SK-N-SH (cell line): Measurements from ENCODE around the gene GP1BA.

Experiments used
- CTCF ChIP-seq: fragments of 200-600 bp; sonication (generic); IDR thresholded peaks from 2 replicates; pipeline ENCODE4 v1.6.1; 2017; ENCODE audit warnings: antibody characterized with exemption, mild to moderate bottlenecking, moderate library complexity
- EP300 ChIP-seq, 2 experiments: IDR thresholded peaks; 2 replicates each; pipeline versions ENCODE4 v1.4.0 to v1.6.1; 2012; ENCODE audit warnings: borderline replicate concordance in 1 of 2, low read depth in 1 of 2, low read length in 1 of 2
- EZH2phosphoT487 ChIP-seq: fragments of 200-600 bp; sonication (generic); IDR thresholded peaks from 2 replicates; pipeline ENCODE4 v1.6.1; 2017; ENCODE audit warnings: low read depth, mixed run types, mild to moderate bottlenecking, antibody characterized with exemption, moderate library complexity, borderline replicate concordance
- MAX ChIP-seq: IDR thresholded peaks from 2 replicates; pipeline ENCODE4 v1.4.0; 2012; ENCODE audit warnings: low read depth
- MXI1 ChIP-seq: IDR thresholded peaks from 2 replicates; pipeline ENCODE4 v1.6.1; 2012; ENCODE audit warnings: mild to moderate bottlenecking, low read depth, low read length, improper control_type of control experiment
- NRF1 ChIP-seq: IDR thresholded peaks from 2 replicates; pipeline ENCODE4 v1.6.1; 2012; ENCODE audit warnings: low read depth, mild to moderate bottlenecking, low read length
- POLR2AphosphoS5 ChIP-seq: IDR thresholded peaks from 2 replicates; pipeline ENCODE4 v1.6.1; 2012; ENCODE audit warnings: low read depth, low read length
- RFX5 ChIP-seq: IDR thresholded peaks from 2 replicates; pipeline ENCODE4 v1.6.1; 2012; ENCODE audit warnings: mild to moderate bottlenecking, improper control_type of control experiment, low read length
- SMC3 ChIP-seq: IDR thresholded peaks from 2 replicates; pipeline ENCODE4 v1.6.1; 2012; ENCODE audit warnings: low read depth, low read length, improper control_type of control experiment
- TCF12 ChIP-seq: IDR thresholded peaks from 2 replicates; pipeline ENCODE4 v1.4.0; 2012
- TEAD4 ChIP-seq: IDR thresholded peaks from 2 replicates; pipeline ENCODE4 v1.4.0; 2012; ENCODE audit warnings: mild to moderate bottlenecking, borderline replicate concordance; ENCODE audit not compliant: insufficient read depth

GRCh38 chr17:4887581-4887980 is 44.5 kb upstream of the GP1BA start:
- TF ChIP-seq POLR2AphosphoS5 (no peak), NRF1 (no peak), CTCF (no peak), TEAD4 (no peak), EZH2phosphoT487 (no peak), TCF12 (no peak), SMC3 (no peak), MXI1 (no peak), EP300 (IDR thresholded peaks at IDR 0.05; ENCODE audit: borderline replicate concordance in 1 of 2, low read depth in 1 of 2, low read length in 1 of 2) (no peak), MAX (no peak), RFX5 (no peak)
